Measurements from ENCODE around the gene MCM3.

Gene MCM3

GRCh38 chr6:52284460-52285176, at the start of gene MCM3:
MCM3 (minus strand) TSS chr6:52284742; CDS start chr6:52284674, 68 bp downstream.
- peak; percentile 99 for DNase-seq

- DNase-seq, result no peak
Observed at GRCh38 chr6:52333840-52334200, 49.3 kb upstream of the MCM3 start.

- no peak for DNase-seq
Observed at GRCh38 chr6:52331793-52332457, 47.4 kb upstream of the MCM3 start.

GRCh38 chr6:52330470-52330869, 45.9 kb upstream of the MCM3 start:
- no peak for DNase-seq

GRCh38 chr6:52328729-52329128, 44.2 kb upstream of the MCM3 start:
- DNase-seq, result peak; percentile 11

GRCh38 chr6:52328303-52328662, 43.7 kb upstream of the MCM3 start:
- no peak for DNase-seq

GRCh38 chr6:52326540-52327364, 42.2 kb upstream of the MCM3 start:
- DNase-seq, result no peak

GRCh38 chr6:52325695-52326471, 41.3 kb upstream of the MCM3 start:
- no peak for DNase-seq

- no peak for DNase-seq
Observed at GRCh38 chr6:52324189-52324588, 39.6 kb upstream of the MCM3 start.

- DNase-seq, result no peak
Observed at GRCh38 chr6:52317841-52318581, 33.5 kb upstream of the MCM3 start.

- no peak for DNase-seq
Observed at GRCh38 chr6:52317211-52317610, 32.7 kb upstream of the MCM3 start.

- no peak for DNase-seq
Observed at GRCh38 chr6:52314752-52315151, 30.2 kb upstream of the MCM3 start.

- no peak for DNase-seq
Observed at GRCh38 chr6:52312461-52312860, 27.9 kb upstream of the MCM3 start.

- DNase-seq, result no peak
Observed at GRCh38 chr6:52310932-52311331, 26.4 kb upstream of the MCM3 start.

- DNase-seq, result no peak
Observed at GRCh38 chr6:52307900-52308372, 23.4 kb upstream of the MCM3 start.

GRCh38 chr6:52306972-52307870, 22.7 kb upstream of the MCM3 start:
- no peak for DNase-seq

- no peak for DNase-seq
Observed at GRCh38 chr6:52305948-52306767, 21.6 kb upstream of the MCM3 start.

GRCh38 chr6:52305411-52305810, 20.9 kb upstream of the MCM3 start:
- no peak for DNase-seq

GRCh38 chr6:52304983-52305390, 20.4 kb upstream of the MCM3 start:
- DNase-seq, result no peak

GRCh38 chr6:52303178-52303577, 18.6 kb upstream of the MCM3 start:
- DNase-seq, result no peak

Data from COR-L47 (cell line).